GM12865 (cell line): ENCODE measurements around the gene NBAS.
"Not testable (repeated sequence)": the region's sequence is repeated elsewhere in the genome, so short reads cannot be mapped to it uniquely, and the experiment has no call there.

Source experiments
- DNase-seq: peaks from one replicate; pipeline ENCODE4 v3.0.0; 2010; ENCODE audit warnings: low read depth
- H3K4me3 ChIP-seq: 2 replicates; pipeline ENCODE4 v1.5.1; 2011; ENCODE audit warnings: mild to moderate bottlenecking, low read depth, low read length, control low read depth
- TF ChIP-seq, protein P1 (sequence below): IDR thresholded peaks from 2 replicates; pipeline ENCODE4 v1.5.1; 2011; ENCODE audit warnings: low read length, control low read depth, low read depth, inconsistent platforms; ENCODE audit not compliant: insufficient read depth; ENCODE audit errors: missing control alignments

NBAS gene

DNA sequence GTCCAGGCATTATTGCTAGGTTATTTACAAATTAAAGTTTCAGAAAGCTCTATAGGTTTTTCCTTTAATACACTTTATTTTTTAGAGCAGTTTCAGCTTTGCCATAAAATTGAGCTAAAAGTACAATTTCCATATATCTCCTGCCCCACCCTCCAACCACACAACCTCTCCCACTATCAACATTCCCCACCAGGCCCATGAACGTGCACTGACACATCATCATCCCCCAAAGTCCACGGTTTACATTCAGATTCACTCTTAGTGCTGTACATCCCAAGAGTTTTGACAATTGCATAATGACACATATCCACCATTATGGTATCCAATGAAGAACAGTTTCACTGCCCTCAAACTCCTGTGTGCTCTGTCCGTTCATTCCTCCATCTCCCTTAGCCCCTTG, 139.4 kb downstream of the NBAS start:
- DNase-seq: no peak
- TF ChIP-seq, protein P1, sequence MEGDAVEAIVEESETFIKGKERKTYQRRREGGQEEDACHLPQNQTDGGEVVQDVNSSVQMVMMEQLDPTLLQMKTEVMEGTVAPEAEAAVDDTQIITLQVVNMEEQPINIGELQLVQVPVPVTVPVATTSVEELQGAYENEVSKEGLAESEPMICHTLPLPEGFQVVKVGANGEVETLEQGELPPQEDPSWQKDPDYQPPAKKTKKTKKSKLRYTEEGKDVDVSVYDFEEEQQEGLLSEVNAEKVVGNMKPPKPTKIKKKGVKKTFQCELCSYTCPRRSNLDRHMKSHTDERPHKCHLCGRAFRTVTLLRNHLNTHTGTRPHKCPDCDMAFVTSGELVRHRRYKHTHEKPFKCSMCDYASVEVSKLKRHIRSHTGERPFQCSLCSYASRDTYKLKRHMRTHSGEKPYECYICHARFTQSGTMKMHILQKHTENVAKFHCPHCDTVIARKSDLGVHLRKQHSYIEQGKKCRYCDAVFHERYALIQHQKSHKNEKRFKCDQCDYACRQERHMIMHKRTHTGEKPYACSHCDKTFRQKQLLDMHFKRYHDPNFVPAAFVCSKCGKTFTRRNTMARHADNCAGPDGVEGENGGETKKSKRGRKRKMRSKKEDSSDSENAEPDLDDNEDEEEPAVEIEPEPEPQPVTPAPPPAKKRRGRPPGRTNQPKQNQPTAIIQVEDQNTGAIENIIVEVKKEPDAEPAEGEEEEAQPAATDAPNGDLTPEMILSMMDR: no peak
- no peak overlapping the region for H3K4me3 ChIP-seq

- DNase-seq: no peak
- TF ChIP-seq, protein P1: no peak
- no peak overlapping the region for H3K4me3 ChIP-seq
Measured at GRCh38 chr2:15415748-15416147, 145.4 kb downstream of the NBAS start.

- TF ChIP-seq, protein P1: no peak
- H3K4me3 ChIP-seq: no peak overlapping the region
- no peak for DNase-seq
Measured at GRCh38 chr2:15412779-15413178, 148.4 kb downstream of the NBAS start.

GRCh38 chr2:15412309-15412708, 148.8 kb downstream of the NBAS start:
- no peak overlapping the region for H3K4me3 ChIP-seq
- TF ChIP-seq, protein P1: no peak
- DNase-seq: no peak

GRCh38 chr2:15410884-15411283, 150.2 kb downstream of the NBAS start:
- no peak overlapping the region for H3K4me3 ChIP-seq
- TF ChIP-seq, protein P1: no peak
- DNase-seq: no peak

- H3K4me3 ChIP-seq: no peak overlapping the region
- TF ChIP-seq, protein P1: no peak
- DNase-seq: no peak
Measured at GRCh38 chr2:15408759-15409158, 152.4 kb downstream of the NBAS start.

DNA sequence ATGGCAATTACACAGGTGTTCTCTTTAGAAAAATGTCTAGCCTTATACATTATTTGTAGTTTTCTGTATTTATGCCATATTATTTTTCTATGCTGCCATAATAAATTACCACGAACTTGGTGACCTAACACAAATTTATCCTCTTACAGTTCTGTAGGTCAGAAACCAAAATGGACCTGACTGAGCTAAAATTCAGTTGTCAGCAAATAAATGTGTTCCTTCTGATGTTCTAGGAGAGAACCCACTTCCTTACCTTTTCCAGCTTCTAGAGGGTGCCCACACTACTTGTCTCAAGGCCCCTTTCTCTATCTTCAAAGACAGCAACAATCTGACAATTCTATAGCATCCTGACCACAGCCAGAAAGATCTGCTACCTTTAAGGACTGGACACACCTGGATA, 153.5 kb downstream of the NBAS start:
- no peak overlapping the region for H3K4me3 ChIP-seq
- TF ChIP-seq, protein P1: no peak
- DNase-seq: no peak

DNA sequence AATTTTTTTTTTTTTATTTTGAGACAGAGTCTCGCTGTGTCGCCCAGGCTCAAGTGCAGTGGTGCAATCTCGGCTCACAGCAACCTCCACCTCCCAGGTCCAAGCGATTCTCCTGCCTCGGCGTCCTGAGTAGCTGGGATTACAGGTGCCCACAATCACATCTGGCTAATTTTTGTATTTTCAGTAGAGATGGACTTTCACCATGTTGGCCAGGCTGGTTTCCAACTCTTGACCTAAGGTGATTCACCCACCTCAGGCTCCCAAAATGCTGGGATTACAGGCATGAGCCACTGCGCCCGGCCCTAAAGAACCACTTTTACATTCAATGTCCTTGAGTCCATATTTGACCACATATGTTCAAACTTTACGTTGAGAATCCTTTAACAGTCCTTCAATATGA, 156.6 kb downstream of the NBAS start:
- H3K4me3 ChIP-seq: not testable (repeated sequence)

More for the DNA sequence above, 156.6 kb downstream of the NBAS start:
- not testable (repeated sequence) for DNase-seq
